SK-MEL-5 (cell line): Measurements from ENCODE around the gene ITGB4. TPM values are rescaled to one million over a fixed set of nuclear protein-coding genes. Genes with fewer than 3 reads are reported as not detected.

Source experiments
- DNase-seq: peaks from one replicate; pipeline ENCODE4 v3.0.0-alpha.2; 2016; ENCODE audit warnings: low read depth, low spot score
- in situ Hi-C: cut with HindIII; loops from 2 replicates; pipeline ENCODE4 v1.10.0; 2016; ENCODE audit warnings: low sequenced_read_pairs, high pct_unique_total_duplicates, low pct_unique_long_range_greater_than_20kb
- total RNA-seq: library from RNA; depleted of rRNA; stranded (reverse); fragments of >200 nt; shearing (Covaris generic); gene quantifications from 2 replicates; pipeline ENCODE4 v1.2.3, GENCODE V29; 2014; rRNA removed

ITGB4 gene
- total RNA-seq, 1 experiment from 2014 or later, result 0.05 TPM

DNA sequence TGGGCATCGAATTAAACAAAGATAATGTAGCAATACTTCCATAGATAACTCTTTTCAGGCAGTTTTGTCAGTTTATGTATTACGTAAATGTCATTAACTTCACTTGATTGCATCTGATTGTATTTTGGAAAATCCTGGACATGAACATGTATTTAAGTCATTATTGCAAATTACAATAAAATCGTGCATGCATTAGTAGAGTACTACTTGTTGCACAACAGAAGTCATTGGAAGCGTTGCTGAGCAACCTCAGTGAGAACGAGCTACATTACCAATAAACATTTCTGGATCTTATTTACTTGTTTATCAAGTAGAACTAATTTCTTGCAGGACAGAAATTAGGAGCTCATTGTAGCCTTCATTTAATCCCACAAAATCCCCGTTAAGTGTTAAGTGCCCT lies 70.0 kb downstream of the ITGB4 start:
- in situ Hi-C loops, result no loop called here
- no peak for DNase-seq

- no peak for DNase-seq
- in situ Hi-C loops, result no loop called here
Measured at GRCh38 chr17:75793460-75793859, 72.2 kb downstream of the ITGB4 start.

GRCh38 chr17:75795820-75796607 lies 74.8 kb downstream of the ITGB4 start:
- in situ Hi-C loops, result no loop called here

GRCh38 chr17:75799402-75799801 lies 78.1 kb downstream of the ITGB4 start:
- in situ Hi-C loops, result no loop called here
- DNase-seq, result no peak

More at GRCh38 chr17:75795820-75796607, 74.8 kb downstream of the ITGB4 start:
- no peak for DNase-seq

GRCh38 chr17:75803883-75804282 lies 82.6 kb downstream of the ITGB4 start:
- no peak for DNase-seq
- in situ Hi-C loops, result no loop called here

DNA sequence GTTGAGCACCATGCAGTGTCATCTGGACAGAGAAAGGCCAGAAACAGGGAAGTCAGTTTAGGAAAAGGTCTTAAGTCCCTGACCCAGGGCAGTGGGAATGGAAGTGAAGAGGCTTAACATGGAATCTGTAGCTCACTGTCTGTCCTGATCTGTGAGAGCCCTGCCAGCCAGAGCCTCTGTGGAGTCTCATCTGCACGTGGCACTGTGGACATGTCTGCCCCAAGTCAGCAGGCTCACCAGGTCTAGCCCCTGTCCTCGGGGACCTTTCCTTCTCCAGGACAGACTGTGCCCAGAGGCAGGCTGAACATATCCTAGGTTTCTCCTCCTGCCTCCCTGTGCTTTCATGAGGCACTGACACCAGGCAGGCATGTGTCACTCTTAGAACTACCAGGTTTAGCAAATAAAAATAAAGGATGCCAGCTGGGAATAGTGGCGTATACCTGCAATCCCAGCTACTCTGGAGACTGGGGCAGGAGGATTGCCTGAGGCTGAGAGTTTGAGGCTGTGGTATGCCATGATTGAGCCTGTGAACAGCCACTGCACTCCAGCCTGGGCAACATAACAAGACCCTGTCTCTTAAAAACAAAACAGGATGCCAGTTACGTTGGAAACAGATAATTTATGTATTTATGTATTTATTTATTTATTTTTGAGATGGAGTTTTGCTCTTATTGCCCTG lies 85.7 kb downstream of the ITGB4 start:
- peak; percentile 30 for DNase-seq
- in situ Hi-C loops, result no loop called here

Other genes starting within 250 kb of the ITGB4 start
- 3.5 and 5.8 TPM in 2 replicates for gene CASKIN2, start 205.9 kb upstream of the ITGB4 start, total RNA-seq
- 25.8 and 26.2 TPM in 2 replicates for gene TSEN54, start 204.9 kb upstream of the ITGB4 start, total RNA-seq
- gene LLGL2, start 195.8 kb upstream of the ITGB4 start, total RNA-seq, result 6.6 and 9.8 TPM in 2 replicates
- gene MYO15B, start 133.7 kb upstream of the ITGB4 start, total RNA-seq, result 1.6 and 2.6 TPM in 2 replicates
- not detected in 2 replicates for gene SMIM5, start 88.0 kb upstream of the ITGB4 start, total RNA-seq
- 27.7 and 32.9 TPM in 2 replicates for gene RECQL5, start 54.3 kb upstream of the ITGB4 start, total RNA-seq
- gene SAP30BP, start 54.1 kb upstream of the ITGB4 start, total RNA-seq, result 70.4 and 85.1 TPM in 2 replicates
- 52.5 and 57.2 TPM in 2 replicates for gene GALK1, start 43.7 kb downstream of the ITGB4 start, total RNA-seq
- 76.9 and 77.7 TPM in 2 replicates for gene UNK, start 63.3 kb downstream of the ITGB4 start, total RNA-seq
- 1.3 and 1.8 TPM in 2 replicates for gene UNC13D, start 122.9 kb downstream of the ITGB4 start, total RNA-seq
- gene WBP2, start 133.9 kb downstream of the ITGB4 start, total RNA-seq, result 49.5 and 67.9 TPM in 2 replicates
- gene TRIM47, start 157.1 kb downstream of the ITGB4 start, total RNA-seq, result 7.3 and 8.1 TPM in 2 replicates
- 53.5 and 56.5 TPM in 2 replicates for gene TRIM65, start 175.5 kb downstream of the ITGB4 start, total RNA-seq
- 47.6 and 57.4 TPM in 2 replicates for gene MRPL38, start 183.4 kb downstream of the ITGB4 start, total RNA-seq
- gene FBF1, start 219.6 kb downstream of the ITGB4 start, total RNA-seq, result 17.6 and 24.8 TPM in 2 replicates